Activated naive CD4-positive, alpha-beta T cell treated with anti-CD3 and anti-CD28 coated beads, Interleukin-2, amount 50 U/mL, for 72 hours (primary cell): ENCODE measurements around the gene KDM4E. TPM values are rescaled to one million over a fixed set of nuclear protein-coding genes. Genes with fewer than 3 reads are reported as not detected.
"Not testable (repeated sequence)": the region's sequence is repeated elsewhere in the genome, so short reads cannot be mapped to it uniquely, and the experiment has no call there.

ENCODE experiments used
- ATAC-seq, 2 donors: fragments of 150-1000 bp; cut with Tn5 transposase; 2 replicates each; pipeline ENCODE4 v1.10.0; 2021; ENCODE audit warnings: mild to moderate bottlenecking in 2 of 2, moderate library complexity in 2 of 2
- DNase-seq, 2 donors: peaks; one replicate each; pipeline ENCODE4 v3.0.0; 2021 to 2022; ENCODE audit warnings: low spot score in 2 of 2
- H3K27ac Mint-ChIP-seq, 2 donors: one replicate each; pipeline ENCODE4 v1.8.0; 2022; ENCODE audit warnings: mild to moderate bottlenecking in 2 of 2, mixed read lengths in 2 of 2
- H3K36me3 Mint-ChIP-seq, 2 donors: one replicate each; pipeline ENCODE4 v1.8.0; 2022; ENCODE audit warnings: mixed read lengths in 2 of 2
- H3K9me3 Mint-ChIP-seq, 2 donors: one replicate each; pipeline ENCODE4 v1.8.0; 2022; ENCODE audit warnings: mixed read lengths in 2 of 2
- total RNA-seq, 2 donors: library from RNA; stranded (reverse); gene quantifications; one replicate each; pipeline ENCODE4 v1.2.3, GENCODE V29; 2022

KDM4E gene
- under 1 TPM in 1 of 2 donors, not detected in 1; 0.09 TPM for total RNA-seq

DNA sequence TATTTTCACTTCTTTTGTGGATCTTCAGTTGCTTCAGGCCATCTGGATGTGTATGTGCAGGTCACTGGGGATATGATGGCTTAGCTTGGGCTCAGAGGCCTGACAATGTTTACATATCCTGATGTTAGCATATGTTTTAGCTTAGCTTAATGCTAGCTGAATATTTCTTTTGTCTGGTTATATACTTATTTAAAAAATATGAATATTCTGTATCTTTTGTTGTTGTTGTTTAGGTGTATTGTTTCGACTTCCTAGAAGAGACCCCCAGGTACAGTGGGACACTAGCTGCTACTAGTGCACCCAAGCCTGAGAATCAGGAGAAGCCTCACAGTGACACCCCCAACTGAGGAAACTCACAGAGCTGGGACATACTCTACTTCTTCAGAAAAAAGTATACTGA, at the start of gene KDM4E:
Gene KDM4E (plus strand): TSS at position 301 of the 400 bp plus-strand sequence. CDS start 300 bp downstream, outside the sequence.
- Mint-ChIP-seq H3K9me3 (no peaks in the 10 kb centered on the region), H3K27ac (no peak within 1 kb of the TSS), H3K36me3 (no peaks in the 10 kb centered on the region)
- ATAC-seq (no peak), DNase-seq (no peak)

DNA sequence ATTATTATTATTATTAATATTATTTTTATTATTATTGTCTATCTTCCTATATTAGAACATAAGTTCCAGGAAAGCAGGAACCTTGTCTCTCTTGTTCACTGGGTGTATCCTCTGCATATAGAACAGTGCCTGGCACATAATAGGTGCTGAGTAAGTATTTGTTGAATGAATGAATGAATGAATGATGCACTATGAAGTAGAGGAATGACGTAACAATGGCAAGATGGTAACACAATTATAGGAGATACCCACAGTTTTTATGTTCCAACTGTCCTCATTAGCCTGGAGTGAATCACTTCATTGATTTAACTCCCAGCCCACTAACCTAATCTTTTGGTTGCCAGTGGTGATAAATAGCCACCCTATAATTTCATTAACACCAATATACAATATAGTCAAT, 49.5 kb upstream of the KDM4E start:
- DNase-seq (no peak), ATAC-seq (no peak)
- Mint-ChIP-seq H3K27ac (no peak overlapping the region), H3K9me3 (peaks cover 0 to 6% of the 10 kb centered on the region in 2 donors), H3K36me3 (peaks cover 23 to 30% of the 10 kb centered on the region in 2 donors)

DNA sequence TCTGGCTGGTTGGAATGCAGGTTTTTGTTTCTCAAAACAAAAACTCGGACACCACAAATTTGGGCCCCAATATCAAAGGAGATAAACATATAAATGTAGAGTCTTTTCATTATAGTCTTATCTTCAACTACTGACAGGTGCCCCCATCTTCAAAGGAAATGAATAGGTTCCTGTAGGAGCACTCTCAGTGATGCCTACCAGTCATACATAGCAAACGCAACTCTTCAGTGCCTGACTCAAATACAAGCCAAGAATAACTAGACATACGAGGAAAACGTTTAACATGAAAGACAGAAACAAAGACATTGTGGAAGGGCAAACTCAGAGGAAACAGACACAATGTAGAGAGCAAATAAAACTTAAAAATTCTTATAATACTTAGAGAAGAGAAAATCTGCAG, 37.7 kb upstream of the KDM4E start:
- Mint-ChIP-seq H3K9me3 (no peaks in the 10 kb centered on the region), H3K36me3 (no peaks in the 10 kb centered on the region), H3K27ac (no peak overlapping the region)
- no peak for DNase-seq
- ATAC-seq, result peak in 1 of 2 donors; percentile 55

DNA sequence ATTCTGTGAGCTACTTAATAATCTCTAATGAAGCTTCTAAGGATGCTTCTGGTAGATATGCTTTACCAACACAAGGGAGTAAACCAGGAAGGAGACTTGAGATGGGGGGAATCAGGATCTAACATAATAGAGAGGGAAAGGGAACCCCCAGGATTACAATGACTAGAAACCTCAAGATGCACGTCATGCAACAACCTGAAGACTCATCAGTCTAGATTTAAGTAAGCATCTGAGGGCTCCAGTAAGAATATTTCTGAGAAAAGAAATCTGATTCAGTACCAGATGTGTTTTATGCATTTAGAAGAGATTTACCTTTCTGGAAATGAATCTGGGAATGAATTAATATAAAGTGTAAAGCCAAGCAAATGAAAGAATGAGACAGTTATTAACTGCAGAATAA, 36.3 kb upstream of the KDM4E start:
- peak in 1 of 2 donors; percentile 81 for ATAC-seq
- no peaks in the 10 kb centered on the region for H3K36me3 Mint-ChIP-seq
- no peak overlapping the region for H3K27ac Mint-ChIP-seq
- no peak for DNase-seq
- H3K9me3 Mint-ChIP-seq, result no peaks in the 10 kb centered on the region

DNA sequence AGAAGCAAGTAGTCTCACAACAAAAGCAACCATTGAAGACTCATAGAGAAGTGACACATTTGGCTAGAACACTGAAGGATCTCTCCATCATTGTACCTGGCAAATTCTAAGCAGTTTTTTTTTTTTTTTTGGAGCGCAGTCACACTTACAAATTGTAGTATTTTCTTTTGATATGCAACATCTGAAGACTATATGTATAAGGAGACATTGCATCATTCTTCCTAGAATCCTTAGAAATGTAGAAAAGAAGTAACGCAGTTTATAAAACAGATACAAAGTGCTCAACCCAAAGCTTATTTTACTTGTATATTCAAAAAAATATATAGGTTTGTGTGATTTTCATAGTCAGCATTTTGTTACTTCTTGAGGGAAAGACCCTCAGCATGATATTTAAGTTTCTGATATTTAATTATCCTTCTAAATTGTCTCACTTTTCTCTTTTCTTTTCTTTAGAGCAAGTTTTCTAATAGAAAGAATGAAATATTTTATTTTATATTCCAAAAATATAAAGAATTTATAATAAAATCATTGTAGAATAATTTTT, 31.6 kb upstream of the KDM4E start:
- H3K9me3 Mint-ChIP-seq, result no peaks in the 10 kb centered on the region
- no peak for ATAC-seq

DNA sequence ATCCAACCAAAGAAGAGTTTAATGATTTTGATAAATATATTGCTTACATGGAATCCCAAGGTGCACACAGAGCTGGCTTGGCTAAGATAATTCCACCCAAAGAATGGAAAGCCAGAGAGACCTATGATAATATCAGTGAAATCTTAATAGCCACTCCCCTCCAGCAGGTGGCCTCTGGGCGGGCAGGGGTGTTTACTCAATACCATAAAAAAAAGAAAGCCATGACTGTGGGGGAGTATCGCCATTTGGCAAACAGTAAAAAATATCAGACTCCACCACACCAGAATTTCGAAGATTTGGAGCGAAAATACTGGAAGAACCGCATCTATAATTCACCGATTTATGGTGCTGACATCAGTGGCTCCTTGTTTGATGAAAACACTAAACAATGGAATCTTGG, 27.6 kb upstream of the KDM4E start:
- no peaks in the 10 kb centered on the region for H3K36me3 Mint-ChIP-seq
- DNase-seq (no peak), ATAC-seq (no peak)
- H3K27ac Mint-ChIP-seq, result no peak overlapping the region
- no peaks in the 10 kb centered on the region for H3K9me3 Mint-ChIP-seq

More for the DNA sequence above, 31.6 kb upstream of the KDM4E start:
- no peak overlapping the region for H3K27ac Mint-ChIP-seq
- no peaks in the 10 kb centered on the region for H3K36me3 Mint-ChIP-seq
- DNase-seq, result no peak

DNA sequence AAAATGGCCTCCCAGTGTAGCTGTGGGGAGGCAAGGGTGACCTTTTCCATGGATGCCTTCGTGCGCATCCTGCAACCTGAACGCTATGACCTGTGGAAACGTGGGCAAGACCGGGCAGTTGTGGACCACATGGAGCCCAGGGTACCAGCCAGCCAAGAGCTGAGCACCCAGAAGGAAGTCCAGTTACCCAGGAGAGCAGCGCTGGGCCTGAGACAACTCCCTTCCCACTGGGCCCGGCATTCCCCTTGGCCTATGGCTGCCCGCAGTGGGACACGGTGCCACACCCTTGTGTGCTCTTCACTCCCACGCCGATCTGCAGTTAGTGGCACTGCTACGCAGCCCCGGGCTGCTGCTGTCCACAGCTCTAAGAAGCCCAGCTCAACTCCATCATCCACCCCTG, 26.8 kb upstream of the KDM4E start:
- no peak for DNase-seq
- Mint-ChIP-seq H3K36me3 (no peaks in the 10 kb centered on the region), H3K27ac (no peak overlapping the region), H3K9me3 (no peaks in the 10 kb centered on the region)
- ATAC-seq, result no peak

DNA sequence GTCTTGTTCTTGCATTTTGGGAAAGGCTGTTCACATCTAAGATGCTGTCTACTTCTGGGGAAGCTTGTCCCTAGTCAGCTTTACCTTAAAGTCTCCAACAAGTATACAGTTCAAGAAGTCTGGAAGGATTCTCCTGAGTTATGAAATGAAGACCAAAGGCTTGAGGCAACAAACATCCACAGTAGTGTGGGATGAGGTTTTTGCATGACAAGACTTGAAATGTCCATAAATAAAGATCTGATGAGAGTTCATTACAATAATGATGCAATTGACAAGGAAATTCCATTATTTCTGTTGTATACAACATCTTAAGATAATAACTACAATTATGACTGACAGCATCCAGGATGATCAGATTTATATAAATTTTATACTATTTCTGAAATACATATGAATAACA, 21.3 kb upstream of the KDM4E start:
- DNase-seq (no peak), ATAC-seq (no peak)
- Mint-ChIP-seq H3K27ac (no peak overlapping the region), H3K36me3 (no peaks in the 10 kb centered on the region), H3K9me3 (peaks cover 0 to 4% of the 10 kb centered on the region in 2 donors)

DNA sequence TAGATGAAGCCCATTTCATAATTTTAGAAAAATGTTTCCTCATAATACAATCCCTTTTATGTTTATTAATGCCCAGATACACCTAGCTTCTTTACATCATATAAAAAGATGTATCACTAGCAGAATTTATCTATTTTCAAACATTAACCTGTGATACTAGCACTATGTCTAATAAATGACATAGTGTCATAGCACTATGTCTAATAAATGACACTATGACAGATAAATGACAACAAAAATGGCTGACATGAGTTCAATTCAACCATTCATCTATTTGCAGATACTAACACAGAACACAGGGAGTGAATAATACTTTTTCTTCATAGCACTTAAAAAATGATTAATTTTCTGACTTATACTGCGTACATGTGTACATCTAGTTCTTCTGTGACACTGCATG, 19.4 kb upstream of the KDM4E start:
- no peak for ATAC-seq
- peaks cover 0 to 4% of the 10 kb centered on the region in 2 donors for H3K9me3 Mint-ChIP-seq
- H3K36me3 Mint-ChIP-seq, result no peaks in the 10 kb centered on the region
- no peak overlapping the region for H3K27ac Mint-ChIP-seq
- DNase-seq, result no peak

DNA sequence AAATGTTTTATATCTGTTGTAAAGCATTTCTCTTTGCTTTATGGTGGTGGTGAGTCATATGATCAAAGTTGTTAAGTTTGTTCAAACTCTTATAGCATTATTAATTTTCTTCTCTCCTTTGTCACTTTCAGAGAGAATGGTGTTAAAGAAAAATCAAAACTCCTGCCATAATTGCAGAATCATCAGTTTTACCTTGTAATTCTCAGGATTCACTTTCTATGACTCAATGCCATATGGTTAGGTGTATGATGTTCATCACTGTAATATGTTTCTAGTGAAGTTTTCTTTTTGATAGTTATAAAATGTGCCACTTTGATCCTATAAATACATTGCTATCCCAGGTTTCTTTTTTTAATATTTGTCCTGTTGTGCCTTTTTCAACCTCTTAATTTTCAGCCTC, 13.7 kb upstream of the KDM4E start:
- ATAC-seq, result peak in 1 of 2 donors; percentile 32
- DNase-seq, result no peak
- Mint-ChIP-seq H3K27ac (no peak overlapping the region), H3K9me3 (peaks cover 0 to 4% of the 10 kb centered on the region in 2 donors), H3K36me3 (no peaks in the 10 kb centered on the region)

DNA sequence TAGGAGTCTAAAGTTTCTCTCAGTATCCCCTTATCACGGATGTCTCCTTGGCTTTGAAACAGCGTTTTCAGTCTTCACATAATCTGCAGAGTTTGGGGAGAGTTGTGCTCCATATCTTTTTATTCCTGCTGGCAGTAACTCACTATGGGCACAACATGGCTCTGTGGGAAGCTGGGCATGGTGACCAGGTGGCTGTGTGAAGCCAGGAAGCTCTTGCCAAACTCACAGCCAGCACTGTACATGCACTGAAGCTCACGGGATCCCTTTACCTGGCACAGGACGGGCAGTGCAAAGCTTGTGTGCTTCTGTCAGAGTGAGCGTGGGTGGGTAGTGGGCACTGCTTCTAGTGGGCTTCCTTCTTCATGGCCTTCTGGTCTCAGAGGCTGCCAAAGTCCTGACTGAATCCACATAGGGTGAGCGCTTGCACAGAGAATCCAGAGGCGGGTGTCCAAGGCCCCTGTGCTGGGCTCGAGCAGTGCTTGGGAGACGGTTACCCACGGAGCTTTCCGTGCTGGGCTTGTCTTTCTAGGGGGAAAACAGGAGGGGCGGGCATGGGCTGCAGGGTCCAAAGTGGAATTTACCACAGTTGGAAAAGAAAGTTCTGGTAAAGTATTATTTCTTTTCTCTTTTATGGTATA, 10.8 kb upstream of the KDM4E start:
- H3K9me3 Mint-ChIP-seq, result no peaks in the 10 kb centered on the region
- no peak overlapping the region for H3K27ac Mint-ChIP-seq
- ATAC-seq (no peak), DNase-seq (no peak)
- no peaks in the 10 kb centered on the region for H3K36me3 Mint-ChIP-seq

DNA sequence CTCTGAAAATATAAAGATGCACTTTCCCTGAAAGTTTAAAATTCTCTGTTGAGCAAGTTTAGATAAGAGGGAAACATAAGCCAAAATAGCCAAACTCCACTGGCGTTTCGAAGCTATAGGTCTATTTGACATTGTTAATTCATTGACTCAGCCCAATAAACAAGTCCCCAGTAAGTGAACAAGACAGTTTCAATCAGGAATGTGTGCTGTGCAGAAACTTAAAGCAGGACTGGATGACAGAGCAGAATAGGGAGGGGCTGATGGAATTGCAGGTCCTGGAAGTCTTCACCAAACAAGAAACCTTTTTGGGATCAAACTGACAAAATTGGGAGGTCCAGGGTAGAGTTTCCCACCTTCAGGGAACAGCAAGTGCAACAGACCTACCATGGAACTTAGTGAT, 8.9 kb upstream of the KDM4E start:
- no peaks in the 10 kb centered on the region for H3K36me3 Mint-ChIP-seq
- DNase-seq, result no peak
- no peak for ATAC-seq

DNA sequence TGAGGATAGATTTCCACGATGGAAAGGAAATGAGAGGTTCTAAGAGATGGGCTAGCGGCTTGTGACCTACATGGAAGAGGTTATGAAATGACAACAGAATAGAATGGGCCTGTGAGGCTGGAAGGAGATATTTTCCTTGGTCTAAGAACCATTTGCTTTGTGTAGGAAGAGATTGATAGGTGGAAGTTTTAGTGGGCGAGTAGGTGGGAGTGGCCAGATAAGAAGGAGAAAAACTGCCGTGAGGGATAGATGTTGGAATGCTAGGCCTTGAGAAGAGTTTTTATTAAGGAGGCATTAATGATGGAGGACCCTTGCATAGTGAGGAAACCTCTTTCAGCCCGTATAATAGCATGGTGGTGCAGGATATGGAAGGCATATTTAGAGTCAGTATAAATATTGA, 3.6 kb upstream of the KDM4E start:
- not testable (repeated sequence) for DNase-seq, H3K9me3 Mint-ChIP-seq, ATAC-seq, H3K27ac Mint-ChIP-seq, H3K36me3 Mint-ChIP-seq

More for the DNA sequence above, 8.9 kb upstream of the KDM4E start:
- Mint-ChIP-seq H3K27ac (no peak overlapping the region), H3K9me3 (no peaks in the 10 kb centered on the region)

DNA sequence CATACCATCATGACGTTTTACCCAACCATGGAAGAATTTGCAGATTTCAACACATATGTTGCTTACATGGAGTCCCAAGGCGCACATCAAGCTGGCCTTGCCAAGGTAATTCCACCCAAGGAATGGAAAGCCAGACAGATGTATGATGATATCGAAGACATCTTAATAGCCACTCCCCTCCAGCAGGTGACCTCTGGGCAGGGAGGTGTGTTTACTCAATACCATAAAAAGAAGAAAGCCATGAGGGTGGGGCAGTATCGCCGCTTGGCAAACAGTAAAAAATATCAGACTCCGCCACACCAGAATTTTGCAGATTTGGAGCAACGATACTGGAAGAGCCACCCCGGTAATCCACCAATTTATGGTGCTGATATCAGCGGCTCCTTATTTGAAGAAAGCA, 536 bp downstream of the KDM4E start:
- not testable (repeated sequence) for H3K36me3 Mint-ChIP-seq, DNase-seq, H3K27ac Mint-ChIP-seq, ATAC-seq, H3K9me3 Mint-ChIP-seq

DNA sequence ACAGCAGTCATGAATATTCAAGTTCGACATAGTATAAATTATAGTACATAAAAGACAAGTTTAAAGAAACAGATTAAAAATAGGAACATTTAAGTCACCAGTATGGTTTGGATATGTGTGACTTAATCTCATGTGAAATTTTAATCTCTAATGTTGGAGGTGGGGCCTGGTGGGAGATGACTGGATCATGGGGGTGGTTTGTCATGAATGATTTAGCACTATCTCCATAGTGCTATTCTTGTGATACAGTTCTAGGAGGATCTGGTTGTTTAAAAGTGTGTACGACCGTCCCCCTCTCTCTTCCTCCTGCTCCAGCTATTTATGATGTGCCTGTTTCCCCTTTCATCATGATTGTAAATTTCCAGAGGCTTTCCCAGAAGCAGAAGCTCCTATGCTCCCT, 3.3 kb downstream of the KDM4E start:
- H3K27ac Mint-ChIP-seq, result no peak overlapping the region
- H3K36me3 Mint-ChIP-seq, result no peaks in the 10 kb centered on the region
- DNase-seq (no peak), ATAC-seq (no peak)
- H3K9me3 Mint-ChIP-seq, result no peaks in the 10 kb centered on the region

DNA sequence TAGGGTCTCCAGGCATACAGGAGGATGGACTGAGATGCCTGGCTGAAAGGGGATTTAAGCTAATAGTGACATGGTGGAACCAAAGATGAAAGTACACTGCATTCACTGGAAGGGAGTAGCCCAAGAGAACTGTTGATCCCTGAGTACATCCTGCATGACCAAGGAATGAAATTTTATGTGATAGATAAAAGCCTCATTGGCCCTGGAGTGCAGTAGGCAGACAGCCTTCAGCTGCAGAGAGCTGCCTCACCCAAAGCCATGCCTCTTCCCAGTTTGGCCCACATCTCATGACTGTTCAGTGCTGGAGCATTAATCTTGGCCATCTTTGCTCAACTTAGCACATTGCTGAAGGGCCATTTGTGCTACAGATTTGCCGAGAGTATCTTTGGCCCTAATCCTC, 8.0 kb downstream of the KDM4E start:
- ATAC-seq (no peak), DNase-seq (no peak)
- Mint-ChIP-seq H3K9me3 (no peaks in the 10 kb centered on the region), H3K27ac (no peak overlapping the region), H3K36me3 (peaks cover under 1% of the 10 kb centered on the region in 2 donors)

DNA sequence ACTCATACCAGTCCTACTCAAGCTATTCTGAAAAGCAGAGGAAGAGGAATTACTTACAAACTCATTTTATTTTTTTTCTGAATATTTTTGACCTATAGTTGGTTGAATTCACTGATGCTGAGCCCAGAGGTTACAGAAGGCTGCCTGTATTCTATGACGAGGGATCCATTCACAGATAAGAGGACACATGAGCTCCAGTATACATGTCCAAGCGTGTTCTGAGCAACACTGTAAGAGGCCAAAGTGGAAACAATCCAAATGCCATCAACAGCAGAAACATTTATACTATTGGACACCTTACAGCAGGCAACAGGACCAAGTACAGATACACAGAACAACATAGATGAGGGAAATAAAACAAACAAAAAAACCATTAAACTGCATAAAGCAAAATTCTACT, 10.3 kb downstream of the KDM4E start:
- H3K9me3 Mint-ChIP-seq, result no peaks in the 10 kb centered on the region
- no peak for DNase-seq
- peaks cover 5% of the 10 kb centered on the region in 2 donors for H3K36me3 Mint-ChIP-seq
- H3K27ac Mint-ChIP-seq, result no peak overlapping the region
- no peak for ATAC-seq

DNA sequence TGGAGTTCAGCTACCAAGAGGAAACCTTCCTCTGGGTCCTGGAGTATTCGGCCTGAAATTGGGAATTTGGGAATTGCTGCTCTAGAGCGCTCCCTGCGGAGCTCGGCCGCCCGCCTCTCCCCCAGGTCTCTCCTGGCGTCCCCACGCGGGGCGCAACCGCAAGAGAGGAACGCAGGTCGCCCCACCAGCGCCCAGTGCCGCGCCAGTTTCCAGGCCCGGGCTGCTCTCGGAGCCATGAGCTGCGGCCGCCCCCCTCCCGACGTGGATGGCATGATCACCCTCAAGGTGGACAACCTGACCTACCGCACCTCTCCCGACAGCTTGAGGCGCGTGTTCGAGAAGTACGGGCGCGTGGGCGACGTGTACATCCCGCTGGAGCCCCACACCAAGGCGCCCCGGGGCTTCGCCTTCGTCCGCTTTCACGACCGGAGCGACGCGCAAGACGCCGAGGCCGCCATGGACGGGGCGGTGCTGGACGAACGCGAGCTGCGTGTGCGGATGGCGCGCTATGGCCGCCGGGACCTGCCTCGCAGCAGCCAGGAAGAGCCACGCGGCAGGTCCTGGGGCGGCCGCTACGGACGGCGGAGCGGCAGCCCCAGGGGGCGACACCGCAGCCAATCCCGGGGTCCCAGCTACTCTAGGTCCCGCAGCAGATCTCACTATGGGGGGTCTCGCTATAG, 12.4 kb downstream of the KDM4E start:
- H3K27ac Mint-ChIP-seq, DNase-seq, H3K9me3 Mint-ChIP-seq, H3K36me3 Mint-ChIP-seq: not testable (repeated sequence)
- peak; percentile 51 to 73 for ATAC-seq
